Measurements from ENCODE around the gene TTLL5.

The TTLL5 gene

GRCh38 chr14:75876530-75876929 lies 215.5 kb downstream of the TTLL5 start:
- intact Hi-C loops (cut with DNase I): no loop called here
- DNase-seq: peak in 23 of 42 donors; percentile 16 to 68 (median 39)

DNA sequence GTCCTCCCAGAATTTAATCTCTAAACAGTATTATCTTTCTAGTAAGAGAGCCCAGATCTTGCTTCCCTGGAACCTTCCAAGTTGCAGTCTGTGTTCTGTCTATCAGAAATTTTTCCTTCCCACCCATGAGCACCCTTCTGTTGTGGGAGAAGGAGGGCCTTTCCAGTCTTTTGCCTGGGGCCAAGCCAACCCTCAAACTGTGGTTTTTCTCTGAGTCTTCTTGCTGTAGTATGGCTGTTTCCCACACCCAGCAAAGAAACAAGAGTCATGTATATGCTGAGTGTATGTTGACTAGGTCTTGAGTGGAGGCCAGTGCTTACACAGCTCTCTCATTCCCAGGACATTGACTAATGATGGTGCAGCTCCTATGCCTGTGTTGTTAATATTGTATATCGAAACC lies 216.2 kb downstream of the TTLL5 start:
- intact Hi-C loops (cut with DNase I): no loop called here
- DNase-seq: no peak

GRCh38 chr14:75877884-75878283 lies 216.8 kb downstream of the TTLL5 start:
- intact Hi-C loops (cut with DNase I): no loop called here

DNA sequence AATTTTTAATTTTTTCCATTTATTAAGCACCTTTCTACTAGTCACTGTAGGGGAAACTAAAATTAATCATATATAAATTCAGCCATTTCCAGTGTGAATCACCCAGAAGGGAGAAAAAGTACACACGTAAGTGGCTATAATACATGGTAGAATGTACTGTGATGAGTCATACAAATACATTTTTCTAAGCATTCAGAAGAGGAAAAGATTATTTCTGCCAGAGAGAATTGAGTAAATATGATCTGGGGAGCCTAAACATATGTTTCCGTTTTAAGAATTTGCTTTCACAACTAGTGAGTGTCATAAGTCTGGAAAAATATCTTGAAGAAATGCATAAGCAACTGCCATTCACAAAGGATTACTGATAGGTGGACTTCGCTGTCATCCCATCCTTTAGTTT lies 218.0 kb downstream of the TTLL5 start:
- no peak for DNase-seq
- intact Hi-C loops (cut with DNase I): no loop called here

More at GRCh38 chr14:75877884-75878283, 216.8 kb downstream of the TTLL5 start:
- no peak for DNase-seq

- intact Hi-C loops (cut with DNase I): no loop called here
- no peak for DNase-seq
Measured at GRCh38 chr14:75880512-75880911, 219.5 kb downstream of the TTLL5 start.

GRCh38 chr14:75881994-75882393 lies 220.9 kb downstream of the TTLL5 start:
- intact Hi-C loops (cut with DNase I): no loop called here
- DNase-seq: no peak

GRCh38 chr14:75884198-75884611 lies 223.2 kb downstream of the TTLL5 start:
- peak in 3 of 42 donors; percentile 22 to 68 (median 35) for DNase-seq
- intact Hi-C loops (cut with DNase I): no loop called here

DNA sequence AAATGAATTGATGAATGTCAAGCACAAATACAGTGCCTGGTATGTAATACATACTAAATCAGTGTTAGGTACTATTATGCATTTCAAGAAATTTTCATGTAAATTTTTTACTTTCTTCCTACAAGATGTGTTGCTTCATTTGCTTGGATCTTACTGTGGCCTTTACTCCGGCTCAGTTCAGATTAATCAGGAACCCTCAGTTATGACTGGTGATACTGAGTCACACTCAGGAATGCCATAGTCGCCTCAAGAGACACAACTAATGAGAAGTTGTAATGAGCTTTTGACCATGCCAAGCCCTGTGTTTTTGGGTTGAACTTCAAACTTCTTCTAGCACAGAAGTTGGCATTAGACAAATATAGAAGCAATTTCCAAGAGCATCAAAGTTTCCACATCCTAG lies 224.8 kb downstream of the TTLL5 start:
- DNase-seq: no peak
- intact Hi-C loops (cut with DNase I): no loop called here

- no peak for DNase-seq
- intact Hi-C loops (cut with DNase I): no loop called here
Measured at GRCh38 chr14:75886636-75887348, 225.7 kb downstream of the TTLL5 start.

- no peak for DNase-seq
- intact Hi-C loops (cut with DNase I): no loop called here
Measured at GRCh38 chr14:75888945-75889344, 227.9 kb downstream of the TTLL5 start.

DNA sequence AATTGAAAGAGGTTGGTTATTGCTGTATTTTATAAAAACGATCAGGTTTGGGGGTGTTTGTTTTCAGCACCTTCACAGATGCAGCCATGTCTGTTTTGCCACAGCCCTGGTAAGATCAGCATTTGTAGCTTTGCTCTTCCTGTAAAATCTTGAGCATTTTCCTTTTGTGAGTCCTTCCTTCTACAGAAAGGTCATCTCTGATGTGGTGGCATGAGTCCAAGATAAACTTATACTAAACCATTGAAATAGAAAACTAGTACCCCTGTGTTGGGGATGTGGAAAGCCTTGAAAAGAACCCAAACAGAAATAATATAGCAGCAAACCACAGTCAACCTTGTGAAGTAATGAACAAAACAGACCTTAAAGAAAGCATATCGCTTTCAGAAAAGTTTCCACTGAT lies 235.3 kb downstream of the TTLL5 start:
- intact Hi-C loops (cut with DNase I): no loop called here
- no peak for DNase-seq

- no peak for DNase-seq
- intact Hi-C loops (cut with DNase I): loop anchor here (10.0 kb wide), 1 partner anchor 190 kb away; no protein-coding TSS in a partner anchor
Measured at GRCh38 chr14:75904311-75904710, 243.3 kb downstream of the TTLL5 start.

DNA sequence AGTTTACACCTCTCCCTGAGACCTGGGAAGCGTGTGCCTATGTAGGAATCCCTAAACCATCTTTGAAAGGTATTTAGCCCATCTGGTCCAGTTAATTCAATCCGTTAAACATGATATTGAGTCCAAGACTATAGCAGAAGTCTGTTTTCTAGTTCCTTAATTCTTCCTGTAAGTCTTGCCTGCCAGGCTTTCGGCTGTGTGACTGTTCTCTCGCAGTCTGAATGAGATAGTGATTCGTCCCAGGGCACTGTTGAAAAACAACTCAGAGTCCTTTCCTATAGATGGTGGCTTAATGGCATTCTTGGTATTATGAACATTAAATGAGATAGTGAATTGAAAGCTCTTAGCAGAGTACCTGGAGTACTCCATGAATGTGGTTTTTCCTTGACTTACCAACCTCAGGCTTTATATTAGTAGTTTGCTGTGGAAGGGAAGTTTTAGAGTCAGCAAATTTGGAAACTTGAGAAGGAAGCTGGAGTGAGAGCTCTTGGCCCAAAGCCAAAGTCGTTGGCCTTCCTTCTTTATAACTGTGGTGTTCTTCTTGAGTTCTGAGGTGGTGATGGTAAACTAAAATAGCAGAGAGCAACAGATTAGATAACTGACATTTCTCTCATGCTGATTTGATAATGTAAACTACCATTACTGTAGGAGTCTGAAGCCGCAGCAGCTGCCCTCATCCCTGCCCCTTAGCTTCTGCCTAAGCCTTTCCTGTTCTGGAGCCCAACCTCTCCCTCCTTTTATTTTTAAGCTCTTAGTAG lies 244.3 kb downstream of the TTLL5 start:
- DNase-seq: peak in 21 of 42 donors; percentile 11 to 60 (median 37)
- intact Hi-C loops (cut with DNase I): loop anchor here (10.0 kb wide), 1 partner anchor 191 kb away; no protein-coding TSS in a partner anchor

DNA sequence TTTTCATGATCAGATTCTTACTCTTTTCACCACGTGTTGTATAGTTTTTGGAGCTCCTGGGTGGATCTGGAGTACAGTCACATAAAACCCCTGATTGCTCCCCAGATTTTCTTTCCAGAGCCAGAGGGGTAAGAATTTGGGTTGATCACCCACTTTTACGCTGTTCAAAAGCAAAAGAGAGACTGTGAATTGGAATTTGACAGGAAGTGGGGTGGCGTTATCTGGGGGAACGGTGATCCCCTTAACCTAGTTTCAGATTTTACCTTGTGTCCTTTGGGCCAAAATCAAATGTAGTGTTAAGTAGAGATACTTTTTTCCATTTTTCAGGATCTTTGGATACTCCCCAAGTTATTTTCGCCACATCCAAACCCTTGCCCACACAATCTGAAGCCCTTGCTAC lies 245.2 kb downstream of the TTLL5 start:
- DNase-seq: no peak
- intact Hi-C loops (cut with DNase I): loop anchor here (2.0 to 10.0 kb wide), 2 partner anchors 77 to 191 kb away; no protein-coding TSS in a partner anchor

DNA sequence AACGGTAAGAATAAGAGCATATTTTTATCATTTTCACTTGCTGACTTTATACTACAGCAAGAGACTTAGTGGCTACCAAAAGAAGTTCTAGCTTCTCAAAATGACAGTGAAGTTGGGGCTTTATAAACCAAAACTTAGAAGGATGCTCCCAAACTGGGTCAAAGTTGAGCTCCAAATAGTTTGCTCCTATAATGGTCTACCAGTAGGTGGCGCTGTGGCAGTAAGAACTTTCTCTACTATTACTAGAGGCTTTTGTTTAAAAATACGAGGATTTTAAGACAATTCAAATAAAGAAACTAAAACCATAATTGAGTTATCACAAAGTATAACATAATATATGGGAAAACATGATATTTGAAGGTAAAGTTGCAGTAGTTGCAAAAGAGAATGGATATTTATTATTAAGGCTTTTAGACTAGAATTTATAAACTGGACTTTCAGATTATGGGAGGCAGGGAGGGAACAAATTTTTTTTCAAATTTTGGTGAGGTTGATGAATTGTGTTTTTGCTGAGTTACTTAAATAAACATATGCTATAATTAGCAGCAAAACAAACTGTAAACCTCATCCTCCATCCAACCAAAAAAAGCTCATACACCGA lies 245.7 kb downstream of the TTLL5 start:
- peak in 41 of 42 donors; percentile 8 to 95 (median 80) for DNase-seq
- intact Hi-C loops (cut with DNase I): loop anchor here (2.0 to 10.0 kb wide), 2 partner anchors 76 to 192 kb away; no protein-coding TSS in a partner anchor

DNA sequence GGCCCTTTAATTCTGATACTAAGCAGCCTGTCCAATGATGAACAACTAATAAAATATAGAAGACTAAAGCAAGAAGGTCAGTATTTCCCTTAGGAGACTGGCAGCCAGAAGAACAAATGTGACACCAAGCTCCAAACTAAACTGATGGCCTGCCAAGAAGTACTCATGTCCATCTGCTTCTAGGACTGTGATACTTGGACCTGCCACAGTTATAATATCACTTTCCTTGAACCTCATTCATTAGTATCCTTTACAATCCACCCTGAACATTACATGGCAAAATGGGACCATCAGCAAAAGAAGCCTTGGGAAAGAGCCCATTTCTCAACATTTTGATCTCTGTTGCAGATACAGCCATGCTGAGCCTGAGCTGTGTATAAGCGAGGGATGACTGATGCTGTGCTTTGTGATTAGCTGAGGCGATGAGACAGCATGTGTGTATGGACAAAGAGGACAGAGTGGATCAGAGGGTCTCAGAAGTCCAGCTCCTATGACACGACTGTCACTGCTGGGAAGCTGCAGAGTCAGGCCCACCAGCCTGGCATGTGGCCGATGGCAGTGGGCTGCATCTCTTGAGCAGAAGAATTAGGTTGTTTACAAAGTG lies 246.8 kb downstream of the TTLL5 start:
- DNase-seq: no peak
- intact Hi-C loops (cut with DNase I): loop anchor here (2.0 to 10.0 kb wide), 2 partner anchors 75 to 193 kb away; no protein-coding TSS in a partner anchor

- intact Hi-C loops (cut with DNase I): loop anchor here (10.0 kb wide), 1 partner anchor 195 kb away; no protein-coding TSS in a partner anchor
- no peak for DNase-seq
Measured at GRCh38 chr14:75909630-75910029, 248.6 kb downstream of the TTLL5 start.

DNA sequence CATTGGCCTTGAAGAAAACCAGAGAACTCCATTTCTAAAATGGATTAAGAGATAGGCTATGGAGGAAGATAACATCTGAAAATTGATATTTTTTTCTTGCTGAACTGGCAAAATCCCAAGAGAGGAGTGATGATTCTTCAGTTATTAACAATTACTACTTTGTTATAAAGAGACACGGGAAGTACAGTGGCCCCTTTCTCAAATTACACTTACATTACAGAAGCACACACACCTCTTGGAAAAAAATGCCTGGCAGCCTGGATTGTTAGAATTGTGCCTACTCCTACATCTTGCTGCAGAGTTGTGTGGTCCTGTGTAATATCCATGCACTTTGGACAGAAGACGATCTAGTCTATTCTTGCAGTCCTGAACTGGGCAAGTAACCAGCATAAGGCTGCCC lies 249.0 kb downstream of the TTLL5 start:
- intact Hi-C loops (cut with DNase I): no loop called here
- no peak for DNase-seq

DNA sequence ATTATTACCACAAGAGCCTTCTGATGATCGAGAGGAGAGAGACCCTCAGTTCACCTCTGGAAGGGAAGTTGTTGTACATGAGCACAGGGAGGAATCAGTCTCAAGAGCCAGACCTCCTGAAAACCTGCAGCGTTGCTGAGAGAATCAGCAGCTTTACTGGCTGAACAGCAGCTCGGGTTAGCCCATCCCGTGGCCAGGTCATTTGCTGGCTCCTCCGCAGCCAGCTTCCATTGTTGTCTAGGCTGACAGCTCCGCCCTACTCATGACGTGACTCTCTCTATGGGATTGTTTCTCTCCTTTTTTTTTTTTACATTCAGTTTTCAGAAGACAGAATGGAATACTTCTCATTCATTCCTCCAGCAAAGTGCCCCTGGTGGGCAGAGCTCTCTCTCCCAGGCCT lies 250.8 kb downstream of the TTLL5 start:
- intact Hi-C loops (cut with DNase I): no loop called here
- DNase-seq: peak in 41 of 42 donors; percentile 10 to 86 (median 59)

Measured in head of caudate nucleus (tissue), 42 donors.